Putamen (tissue), 1 donor: ENCODE results near the gene PRKCB.
A peak's percentile ranks its signal among the peaks of the same experiment; 100 is the strongest.

Experiments
- DNase-seq: peaks from one replicate; pipeline ENCODE4 v3.0.0-alpha.2; 2016; ENCODE audit warnings: low spot score

PRKCB gene

DNA sequence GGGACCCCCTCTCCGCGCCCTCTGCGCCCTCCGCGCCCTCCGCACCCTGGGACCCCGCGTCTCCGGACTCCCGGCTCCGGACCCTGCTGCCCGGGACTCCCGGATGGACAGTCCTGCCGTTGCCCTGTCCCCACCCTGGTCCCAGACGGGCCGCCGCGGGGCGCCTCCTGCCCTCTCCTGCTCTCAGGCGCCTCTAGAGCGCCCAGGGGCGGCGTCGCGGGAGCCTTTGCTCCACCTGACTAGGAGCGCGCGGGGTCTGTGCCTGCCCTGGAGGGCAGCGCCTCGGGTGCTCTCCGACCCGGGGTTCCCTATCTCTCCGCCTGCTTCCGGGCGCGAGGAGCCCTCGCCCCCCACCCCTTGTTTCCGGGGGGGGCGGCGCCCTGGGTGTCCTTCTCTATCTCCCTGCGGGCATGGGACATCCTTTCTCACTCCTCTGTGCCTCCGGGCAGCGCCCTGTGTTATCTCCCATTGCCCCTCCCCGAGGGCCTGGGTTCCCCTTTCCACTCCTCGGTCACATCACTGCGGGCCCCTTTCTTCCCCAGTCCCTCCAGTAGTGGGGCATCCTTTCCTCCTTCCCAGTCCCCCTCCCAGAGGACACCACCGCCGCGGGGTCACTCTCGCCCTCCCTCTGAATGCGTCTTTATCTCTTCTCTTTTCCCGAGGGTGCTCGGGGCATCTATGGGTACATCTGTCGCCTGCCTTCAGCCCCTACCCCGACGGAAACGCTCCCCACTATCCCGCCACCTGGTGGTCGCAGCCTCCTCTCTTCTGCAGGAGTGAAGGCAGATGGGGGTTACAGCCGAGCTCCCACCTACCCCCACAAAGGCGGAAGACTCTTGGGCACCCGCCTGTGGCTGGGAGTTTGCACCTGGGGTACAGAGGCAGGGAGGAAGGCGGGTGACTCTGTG lies 875 bp downstream of the PRKCB start:
- DNase-seq, result no peak

DNA sequence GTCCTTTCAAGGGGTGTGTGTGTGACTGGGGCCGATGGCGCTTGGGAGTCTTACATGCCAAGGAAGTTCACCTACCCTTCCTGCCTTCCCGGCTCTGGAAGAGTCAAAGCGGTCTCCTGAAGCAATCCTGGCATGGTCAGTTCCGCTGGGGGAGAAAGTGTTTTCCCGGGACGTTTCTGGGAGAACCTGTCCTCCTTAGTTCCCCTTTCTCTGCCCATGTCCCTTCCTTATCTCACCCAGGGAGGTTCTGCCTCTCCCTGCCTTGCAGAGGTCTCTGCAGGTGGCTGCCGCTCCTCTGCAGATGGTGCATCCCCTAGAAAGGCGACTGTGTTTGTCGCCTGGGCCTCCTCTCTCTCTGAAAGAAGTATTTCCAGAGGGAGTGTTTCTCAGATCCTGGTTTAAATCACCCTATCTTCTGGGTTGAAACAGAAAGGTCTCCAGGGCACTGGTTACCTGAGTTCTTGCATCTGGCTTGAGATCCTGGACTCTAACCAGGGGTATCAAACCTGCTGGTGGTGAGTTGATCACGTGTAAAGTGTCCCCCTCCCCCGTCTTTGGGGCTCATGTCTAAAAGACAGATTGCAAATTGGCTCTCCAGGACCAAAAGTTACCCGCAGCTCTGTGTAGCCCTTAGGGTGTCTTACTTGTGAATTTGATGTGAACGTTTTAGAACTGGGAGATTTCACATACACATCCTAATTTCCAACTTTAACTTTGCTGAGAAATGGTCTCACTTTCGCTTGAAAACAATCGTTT lies 1.9 kb downstream of the PRKCB start:
- no peak for DNase-seq

DNA sequence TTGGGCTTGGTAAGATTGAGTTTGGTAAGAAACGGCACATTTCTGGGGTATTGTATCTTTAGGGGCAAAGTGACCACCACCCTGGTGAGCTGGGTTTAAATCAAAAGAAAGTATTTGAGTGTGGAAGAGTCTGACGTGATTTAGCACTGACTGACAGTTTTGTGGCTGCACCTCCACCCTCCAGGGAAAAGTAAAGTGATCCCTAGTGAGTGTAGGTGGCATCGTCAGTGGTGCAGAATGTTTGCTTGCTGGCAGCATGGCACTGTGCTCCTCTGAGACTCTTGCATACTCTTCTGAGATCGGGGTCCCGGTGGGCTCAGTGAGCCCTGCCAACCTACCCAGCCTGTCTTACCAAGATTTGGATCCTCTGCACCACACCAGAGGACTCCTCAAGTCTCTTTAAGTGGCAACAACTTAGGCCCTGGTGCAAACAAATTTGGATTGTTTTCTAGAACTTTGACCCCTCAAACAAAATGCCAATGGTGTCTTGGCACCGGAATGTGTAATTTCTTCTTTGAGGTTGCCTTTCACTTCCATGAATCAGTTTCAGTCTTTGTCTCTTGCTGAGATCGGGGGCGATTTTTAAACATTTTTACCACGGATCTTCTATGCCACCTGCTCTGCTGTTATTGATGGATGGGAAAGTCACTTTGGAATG lies 2.8 kb downstream of the PRKCB start:
- DNase-seq, result no peak

DNA sequence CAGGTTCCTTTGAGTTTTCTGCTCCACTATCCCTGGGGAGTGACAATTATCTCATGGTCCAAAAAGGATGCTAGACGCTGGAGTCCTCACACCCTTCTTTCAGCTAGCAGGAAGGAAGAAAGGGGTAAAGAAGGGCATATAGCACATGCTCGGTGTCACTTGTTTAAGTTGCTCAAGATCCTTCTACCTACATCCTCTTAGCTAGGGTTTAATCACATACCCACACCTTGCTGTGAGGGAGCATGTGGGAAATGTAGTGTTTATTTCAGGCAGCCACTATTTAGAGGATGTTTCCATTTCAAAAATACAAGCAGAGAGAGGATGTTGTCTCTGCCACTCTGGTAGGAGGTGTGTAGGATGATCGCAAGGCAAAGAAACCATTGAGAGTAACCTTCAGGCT lies 4.5 kb downstream of the PRKCB start:
- no peak for DNase-seq

DNA sequence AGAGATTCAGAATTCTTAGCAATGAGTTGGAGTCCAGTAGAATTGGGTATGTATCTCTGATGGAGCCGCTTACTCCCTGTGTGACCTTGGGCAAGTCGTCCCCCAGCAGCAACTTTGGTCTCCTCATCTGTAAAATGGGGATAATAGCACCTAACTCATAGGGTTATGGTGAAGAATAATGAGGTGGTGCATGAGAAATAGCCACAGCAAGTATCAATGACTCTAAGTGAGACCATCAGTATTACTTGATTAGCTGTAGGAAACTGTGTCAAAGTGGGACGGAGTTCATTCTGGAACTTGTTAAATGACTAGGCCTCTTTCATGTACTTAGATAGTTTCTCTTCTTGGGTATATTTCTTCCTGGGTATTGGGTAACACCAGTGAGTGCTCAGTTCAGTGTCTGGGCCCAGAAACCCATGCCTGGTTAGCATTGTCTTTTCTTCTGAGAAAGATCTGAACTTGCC lies 6.4 kb downstream of the PRKCB start:
- no peak for DNase-seq

DNA sequence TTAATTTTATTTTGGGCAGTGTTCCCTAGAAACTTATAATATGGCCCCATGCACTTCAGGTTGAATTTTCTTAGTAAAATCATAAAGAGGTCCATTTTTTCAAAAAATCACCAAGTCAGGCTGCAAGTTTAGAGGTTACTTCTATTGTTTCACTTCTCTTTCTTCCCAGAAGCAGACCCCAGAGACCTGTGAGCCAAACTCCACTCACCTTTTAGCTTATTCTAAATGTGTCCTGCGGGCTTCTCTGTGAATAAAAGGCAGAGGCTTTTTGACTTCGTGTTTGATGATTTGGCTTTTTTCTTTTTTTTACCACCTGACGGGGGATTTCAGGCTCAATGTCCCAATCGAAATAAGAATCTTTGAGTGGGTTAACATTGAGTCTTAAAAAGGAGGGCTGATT lies 7.4 kb downstream of the PRKCB start:
- no peak for DNase-seq

DNA sequence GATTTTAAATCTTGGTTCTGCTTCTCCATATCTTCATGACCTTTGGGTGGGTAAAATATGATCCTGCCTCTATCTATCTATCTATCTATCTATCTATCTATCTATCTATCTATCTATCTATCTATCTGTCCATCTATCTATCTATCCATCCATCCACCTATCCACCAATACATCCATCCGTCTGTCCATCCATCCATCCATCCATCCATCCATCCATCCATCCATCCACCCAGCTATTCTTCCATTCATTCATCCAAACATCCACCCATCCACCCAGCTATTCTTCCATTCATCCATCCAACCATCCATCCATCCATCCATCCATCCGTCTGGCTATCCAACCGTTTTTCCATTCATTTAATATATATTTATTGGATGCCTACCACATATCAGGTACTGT lies 11.5 kb downstream of the PRKCB start:
- DNase-seq, result no peak

DNA sequence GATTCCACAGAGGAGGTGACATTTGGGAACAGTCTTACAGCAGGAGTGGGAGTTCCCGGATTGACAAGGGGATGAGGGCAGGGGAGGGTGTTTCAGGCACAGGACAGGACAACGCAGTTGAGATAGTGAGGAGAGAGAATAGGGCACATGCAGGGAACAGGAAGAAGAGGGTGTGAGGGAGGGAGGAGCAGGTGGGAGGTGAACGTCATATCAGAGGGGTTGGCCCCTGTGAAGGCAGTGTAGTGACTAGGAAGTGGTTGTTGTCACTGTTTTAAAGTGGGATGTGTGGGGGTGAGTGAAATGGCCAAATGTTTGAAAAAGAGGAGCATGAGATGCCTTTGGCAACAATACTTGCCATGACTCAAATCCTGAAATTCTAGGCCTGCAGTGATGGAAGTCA lies 12.2 kb downstream of the PRKCB start:
- DNase-seq, result no peak

DNA sequence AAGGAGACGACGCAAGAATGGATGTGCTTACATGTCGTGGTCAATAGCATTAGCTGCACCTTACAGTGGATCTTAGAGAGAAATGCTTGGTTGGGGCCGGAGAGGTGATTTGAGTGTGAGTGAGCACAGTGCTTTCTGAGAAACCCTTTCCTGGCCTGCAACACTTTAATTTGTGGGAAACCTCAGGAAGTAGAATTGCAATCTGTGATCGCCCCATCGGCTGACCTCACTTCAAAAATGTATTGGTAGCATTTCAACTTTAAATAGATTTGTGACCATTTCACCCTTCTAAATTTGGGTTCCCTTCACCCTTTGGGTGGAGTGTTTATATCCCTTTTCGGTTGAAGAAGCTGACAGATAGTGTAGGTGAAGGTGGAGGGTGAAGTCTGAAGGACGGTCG lies 13.2 kb downstream of the PRKCB start:
- DNase-seq, result no peak

DNA sequence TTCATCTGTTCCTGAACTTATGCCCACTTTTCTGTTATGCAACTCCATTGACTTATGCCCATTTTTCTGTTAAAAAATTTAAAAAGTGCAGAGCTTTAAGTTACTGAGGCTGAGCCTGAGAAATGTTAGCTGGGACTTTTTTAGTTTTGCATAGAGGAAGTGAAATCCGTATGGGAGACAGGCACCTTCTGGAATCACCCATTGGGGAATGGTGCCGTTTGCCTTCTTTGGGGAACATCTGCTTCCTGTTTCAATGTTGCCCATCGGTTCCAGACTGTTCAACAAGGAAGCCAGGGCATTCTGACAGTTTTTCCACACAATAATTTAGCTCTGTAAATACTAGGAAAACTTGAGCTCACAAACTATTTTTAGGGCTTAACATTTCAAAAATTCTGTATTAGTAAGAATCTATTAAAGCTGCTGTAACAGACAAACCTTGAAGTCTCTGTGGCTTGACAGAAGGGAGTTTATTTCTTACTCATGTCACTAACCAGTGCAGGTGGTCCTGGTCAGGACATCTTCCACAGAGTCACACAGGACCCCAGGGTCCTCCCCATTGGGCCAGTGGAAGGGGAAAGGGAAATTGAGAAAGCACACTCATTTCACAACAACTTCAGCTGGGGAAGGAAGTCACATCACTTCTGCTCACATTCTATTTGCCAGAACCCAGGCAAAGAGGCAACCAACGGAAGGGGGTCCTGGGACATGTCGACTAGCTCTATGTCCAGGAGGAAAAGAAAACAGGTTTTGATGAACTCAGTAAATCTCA lies 17.2 kb downstream of the PRKCB start:
- no peak for DNase-seq

DNA sequence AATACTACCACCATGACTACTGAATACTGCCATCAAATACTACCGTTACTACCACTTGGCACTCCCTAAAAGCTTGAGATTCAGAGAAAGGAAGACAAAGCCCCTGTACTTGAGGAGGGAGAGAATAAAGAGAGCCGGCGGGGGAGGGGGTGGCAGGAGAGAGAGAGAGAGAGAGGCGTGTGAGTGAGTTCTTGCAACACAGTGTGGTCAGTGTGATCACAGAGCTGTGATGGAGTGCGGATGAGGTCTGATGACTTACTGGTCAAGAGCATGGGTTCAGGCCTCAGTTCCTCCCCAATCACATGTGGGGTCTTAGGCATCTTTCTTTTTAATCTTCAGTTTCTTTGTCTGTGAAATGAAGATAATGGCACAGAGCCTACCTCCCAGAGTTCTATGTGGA lies 19.2 kb downstream of the PRKCB start:
- no peak for DNase-seq

DNA sequence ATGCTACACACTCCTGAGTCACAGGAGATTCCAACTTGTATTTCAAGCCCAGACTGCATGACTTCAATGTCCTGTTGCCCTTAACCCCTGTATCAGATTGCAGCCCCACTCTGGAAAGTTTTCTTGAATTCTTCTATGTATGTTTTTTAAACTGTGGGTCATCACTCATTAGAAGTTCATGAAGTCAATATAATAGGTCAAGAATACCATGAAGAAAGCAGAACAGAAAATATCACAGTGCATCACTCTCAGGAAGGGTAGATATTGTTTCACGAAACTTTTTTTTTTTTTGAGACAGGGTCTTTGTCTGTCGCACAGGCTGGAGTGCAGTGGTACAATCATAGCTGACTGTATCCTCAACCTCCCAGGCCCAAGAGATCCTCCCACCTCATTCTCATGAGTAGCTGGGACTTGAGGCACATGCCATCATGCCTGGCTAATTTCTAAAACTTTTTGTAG lies 20.5 kb downstream of the PRKCB start:
- no peak for DNase-seq

DNA sequence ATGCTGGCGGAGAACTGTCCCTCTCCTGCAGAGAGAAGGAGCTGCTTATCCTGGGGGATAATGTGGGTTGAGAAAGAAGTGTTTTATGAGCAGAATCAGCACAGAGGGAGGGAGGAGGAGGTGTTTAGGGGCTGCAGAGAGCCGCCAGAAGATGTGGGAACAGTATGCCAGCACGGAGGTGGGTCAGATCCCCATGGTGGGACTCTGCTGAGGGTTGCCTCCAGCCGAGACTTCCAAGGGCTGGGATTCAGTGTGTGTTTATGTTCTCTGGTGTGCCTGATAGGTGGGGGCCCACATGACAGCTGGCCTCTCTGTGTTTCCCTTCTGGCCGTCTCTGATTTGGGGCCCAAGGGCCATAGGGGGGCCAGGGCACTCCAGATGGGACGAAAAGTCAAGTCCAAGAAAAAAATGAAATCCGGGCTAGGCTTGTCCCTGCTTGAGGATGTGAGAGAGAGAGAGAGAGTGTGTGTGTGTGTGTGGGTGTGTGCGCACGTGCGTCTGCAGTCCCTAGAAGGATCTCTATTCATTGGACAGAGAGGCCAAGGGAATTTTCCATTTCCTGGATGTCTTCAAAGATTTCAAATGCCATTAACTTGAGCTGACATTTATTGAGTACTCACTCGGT lies 21.6 kb downstream of the PRKCB start:
- DNase-seq, result no peak

DNA sequence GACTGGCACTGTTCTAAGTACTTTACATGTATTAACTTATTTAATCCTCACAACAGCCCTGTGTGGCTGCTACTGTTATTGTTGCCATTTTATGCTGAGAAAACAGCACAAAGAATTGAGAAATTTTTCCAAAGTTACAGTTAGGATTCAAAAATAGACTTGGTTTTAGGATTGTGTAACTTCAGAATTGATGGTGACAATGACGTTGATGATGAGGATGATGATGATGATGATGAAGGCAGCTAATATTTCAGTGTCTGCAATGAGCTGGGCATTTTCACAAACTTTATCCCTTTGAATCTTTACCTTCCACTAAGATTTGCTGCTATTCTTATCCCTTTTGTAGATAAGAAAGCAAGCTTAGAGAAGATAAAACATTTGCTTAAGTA lies 22.1 kb downstream of the PRKCB start:
- no peak for DNase-seq

DNA sequence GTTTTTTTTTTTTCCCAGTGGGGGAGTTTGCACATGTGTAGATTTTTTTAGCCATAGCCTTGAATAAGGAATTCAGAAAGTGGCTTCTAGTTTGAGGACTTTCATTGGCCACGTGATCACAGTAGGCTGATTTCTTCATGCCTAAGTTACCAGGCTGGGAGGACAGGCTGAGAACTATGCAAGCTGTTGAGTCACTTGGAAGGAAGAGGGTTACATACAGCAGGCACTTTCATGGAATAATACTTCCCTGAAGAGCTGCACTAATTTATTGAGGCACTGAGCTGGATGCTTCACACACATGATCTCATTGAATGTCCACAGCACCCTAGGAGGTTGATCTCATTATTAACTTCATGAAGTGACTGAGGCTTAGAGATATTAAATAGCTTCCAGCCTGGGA lies 22.8 kb downstream of the PRKCB start:
- peak; percentile 57 for DNase-seq

DNA sequence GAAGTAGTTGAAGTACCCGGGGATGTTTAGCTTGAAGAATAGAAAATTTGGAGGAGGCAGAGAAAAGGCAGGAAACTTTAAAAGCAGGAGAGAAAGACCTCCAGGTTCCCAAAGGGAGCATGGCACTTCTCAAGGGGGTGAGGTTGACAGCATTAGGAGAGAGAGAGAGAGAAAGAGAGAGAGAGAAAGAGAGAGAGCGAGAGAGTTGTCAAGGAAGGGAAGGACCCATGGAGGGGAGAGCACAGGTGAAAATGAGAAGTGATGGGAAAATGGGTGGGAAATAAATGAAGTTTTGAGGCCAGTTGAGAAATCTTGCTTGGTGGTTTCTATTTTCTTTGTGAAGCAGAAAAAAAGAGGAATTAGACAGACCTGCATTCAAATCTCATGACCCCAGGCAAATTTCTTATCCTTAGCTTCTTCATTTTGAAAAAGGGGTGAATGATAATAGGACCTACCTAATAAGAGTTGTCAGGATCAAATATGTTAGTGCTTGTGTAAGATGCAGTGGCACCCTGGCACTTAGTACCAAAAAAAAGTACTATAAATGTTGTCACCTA lies 24.0 kb downstream of the PRKCB start:
- DNase-seq, result no peak

DNA sequence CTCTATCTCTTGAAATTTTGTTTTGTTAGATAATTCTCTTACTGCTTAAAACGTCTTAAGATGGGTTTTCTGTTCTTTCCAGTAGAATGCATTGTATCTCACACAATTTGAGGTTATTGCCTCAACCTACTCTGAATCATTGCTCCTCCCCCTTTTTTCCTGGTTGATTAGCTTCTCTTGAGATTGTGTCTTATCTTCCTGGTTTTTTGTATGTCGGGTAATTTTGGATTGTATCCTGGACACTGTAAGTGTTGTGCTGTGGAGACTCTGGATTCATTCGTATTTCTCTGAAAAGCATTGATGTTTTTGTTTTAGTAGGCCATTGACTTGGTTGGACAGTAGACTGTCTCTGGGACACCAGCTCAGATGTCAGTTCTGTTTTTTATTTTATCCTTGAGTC lies 26.1 kb downstream of the PRKCB start:
- no peak for DNase-seq

DNA sequence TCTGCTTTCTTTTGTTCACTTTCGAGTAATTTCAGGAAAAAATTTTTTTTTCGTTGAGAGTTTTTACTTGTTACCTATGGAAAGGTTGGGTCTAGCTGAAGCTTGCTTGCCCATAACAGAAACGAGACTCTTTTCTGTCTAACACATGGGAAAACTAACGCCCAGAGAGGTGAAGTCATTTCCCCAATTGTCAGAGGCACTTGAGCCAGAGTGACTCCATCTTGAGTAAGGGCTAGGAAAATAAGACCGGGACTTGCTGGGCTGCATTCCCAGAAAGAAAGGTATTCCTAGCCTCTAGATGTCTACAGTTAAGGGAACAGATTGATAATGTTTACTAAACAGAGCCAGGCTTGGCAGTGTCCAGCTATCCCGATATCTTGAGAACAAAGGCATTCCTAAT lies 26.8 kb downstream of the PRKCB start:
- DNase-seq, result no peak

DNA sequence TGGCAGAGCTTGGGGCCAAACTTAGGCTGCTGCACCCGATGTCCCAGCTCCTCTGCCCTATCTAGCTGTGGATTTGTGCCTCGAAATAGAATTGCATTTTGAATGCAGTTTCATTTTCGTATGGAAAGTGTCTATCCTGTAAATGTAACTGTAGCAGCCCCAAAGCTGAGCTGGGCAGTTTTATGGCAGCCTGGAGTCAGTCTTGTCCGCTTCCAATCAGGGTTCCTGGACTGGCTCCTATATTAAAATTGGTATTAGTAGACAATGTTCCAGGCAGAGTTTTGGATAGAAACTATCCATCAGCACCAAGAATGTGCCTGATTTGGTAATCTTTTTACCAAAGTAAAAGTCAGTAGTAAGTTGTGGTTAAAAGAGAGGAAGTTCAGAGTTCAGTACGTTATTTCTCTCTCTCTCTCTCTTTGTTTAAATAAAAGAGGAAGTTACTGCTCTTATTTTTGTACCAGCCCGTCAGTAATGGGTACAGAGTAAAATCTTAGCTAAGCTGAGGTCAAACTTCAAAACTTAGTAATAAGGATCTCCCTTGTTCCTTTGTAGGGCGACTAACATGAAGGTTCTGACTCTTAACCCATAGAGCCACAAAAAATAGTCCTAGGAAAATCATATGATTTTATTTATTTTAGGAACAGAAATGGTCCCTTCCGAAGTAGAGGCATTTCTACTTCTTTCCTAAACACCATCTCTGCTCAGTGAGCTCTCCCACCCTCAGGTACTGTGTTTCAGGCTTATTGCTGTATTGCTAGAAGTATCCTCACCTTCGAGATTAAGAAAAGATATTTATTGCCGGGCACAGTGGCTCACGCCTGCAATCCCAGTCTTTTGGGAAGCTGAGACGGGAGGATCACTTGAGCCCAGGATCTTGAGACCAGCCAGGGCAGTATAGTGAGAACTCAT lies 28.0 kb downstream of the PRKCB start:
- DNase-seq, result no peak

DNA sequence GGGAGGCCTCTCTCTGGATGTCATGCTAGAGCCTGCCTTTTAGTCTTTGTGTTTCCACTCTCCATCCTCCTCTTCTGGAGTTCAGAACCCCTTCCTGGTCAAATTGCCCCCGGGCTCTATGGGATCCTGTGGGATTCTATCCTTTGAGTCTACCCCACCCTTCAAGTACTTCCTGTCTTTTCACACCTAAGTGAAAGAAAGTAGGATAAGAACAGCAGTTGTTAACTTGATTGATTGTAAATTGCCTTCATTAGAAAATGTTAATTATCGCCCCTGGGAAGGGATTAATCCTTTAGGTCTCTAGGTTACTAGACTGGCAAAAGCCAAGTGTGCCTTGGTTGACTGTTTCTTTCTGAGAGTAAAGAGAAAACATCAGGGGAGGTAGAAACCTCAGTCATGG lies 30.1 kb downstream of the PRKCB start:
- no peak for DNase-seq
